ENCODE results near the gene TTC31. TPM values are rescaled to one million over a fixed set of nuclear protein-coding genes. Genes with fewer than 3 reads are reported as not detected.

Gene TTC31
- total and polyA plus RNA-seq, 2 donors (not counting 1 experiment from before 2014, with no cell fraction given): 68.5 to 72.3 TPM

DNA sequence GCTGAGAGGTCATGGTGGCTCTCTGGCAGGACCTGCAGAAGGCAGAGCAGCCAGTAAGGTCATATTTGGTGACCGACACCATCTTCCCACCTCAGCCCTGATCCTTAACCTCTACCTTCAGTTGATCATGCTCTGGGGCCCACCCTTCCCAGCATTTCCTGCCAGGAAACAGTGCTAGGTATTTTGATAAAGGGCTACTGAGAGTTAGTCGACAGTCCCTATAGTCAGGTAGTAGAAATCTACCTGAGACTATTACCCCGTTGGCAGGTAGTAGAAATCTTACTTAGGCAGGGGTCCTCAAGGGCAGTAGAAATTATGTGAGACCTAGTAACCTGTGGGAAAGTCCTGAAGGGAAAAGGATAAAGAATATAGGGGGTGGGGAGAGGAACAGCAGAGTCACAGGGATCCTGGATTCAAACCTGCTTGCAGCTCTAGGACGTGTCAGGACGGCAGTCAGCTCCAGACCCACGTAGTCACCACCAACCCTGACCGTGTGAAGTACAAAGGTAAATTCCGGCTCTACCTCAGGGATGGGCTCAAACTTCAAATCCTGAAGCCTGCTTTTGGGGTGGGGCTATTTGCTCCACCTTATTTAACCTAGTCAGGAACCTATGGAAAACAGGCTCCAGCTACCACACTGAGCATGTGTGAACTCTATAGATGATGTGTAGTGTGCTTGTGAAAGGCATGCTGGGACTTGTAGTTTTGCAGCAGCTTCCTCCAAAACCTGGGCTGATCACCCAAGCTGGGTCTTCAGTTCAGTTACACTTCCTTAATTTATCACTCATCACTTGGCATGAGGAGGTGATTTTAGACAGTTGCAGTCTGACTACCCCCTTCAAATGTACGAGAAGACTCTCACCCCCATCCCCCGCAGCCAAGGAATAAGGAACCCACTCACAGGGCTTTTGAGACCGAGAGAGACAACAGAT, 43.1 kb downstream of the TTC31 start, which contains the start of gene DQX1:
Gene DQX1, minus strand, starts transcription at position 515 of the 932 bp plus-strand sequence. Its CDS starts 502 bp downstream, at position 13.
- DNase-seq (peak; percentile 84), ATAC-seq (ENCODE audit: low read depth) (no peak)
- intact Hi-C loops (cut with micrococcal nuclease): loop anchor here (5.0 kb wide), 2 partner anchors 789 to 1294 kb away; partner anchors contain the start of genes CCT7, PRADC1 and TPRKB
- peaks cover 0 to 29% of the 10 kb centered on the region in 2 experiments for H3K36me3 ChIP-seq (replicated peaks in 1 of 2; ENCODE audit: control extremely low read depth in 1 of 2, control insufficient read depth in 1 of 2, extremely low read depth in 1 of 2, insufficient read depth in 2 of 2, low read length in 1 of 2)
- ChIA-PET CTCF (interaction anchor here (1.0 to 9.6 kb wide), 4 partner anchors 17 to 61 kb away, joined by 3 to 71 read pairs (median 6); partner anchors contain the start of genes CCDC142, PCGF1 and TTC31), POLR2A (interaction anchor here (0.7 to 1.1 kb wide), 5 partner anchors 10 to 45 kb away, joined by 3 to 4 read pairs (median 3); partner anchors contain the start of genes CCDC142 and TTC31)
- Mint-ChIP-seq H3K9me3 (ENCODE audit: insufficient read depth) (no peaks in the 10 kb centered on the region), H3K27me3 (no peaks in the 10 kb centered on the region), H3K27ac (peak within 1 kb of the TSS; percentile 84), H3K4me3 (peak within 1 kb of the TSS; percentile 59), H3K4me1 (peaks cover 30% of the 10 kb centered on the region)
- H3K4me3 ChIP-seq (ENCODE audit: control extremely low read depth in 1 of 5, extremely low read depth in 1 of 5, insufficient read depth in 1 of 5, low read depth in 2 of 5, low read length in 4 of 5): no peak within 1 kb of the TSS
- H3K9me3 ChIP-seq (ENCODE audit: control extremely low read depth in 1 of 3, control insufficient read depth in 2 of 3, insufficient read depth in 1 of 3, low read length in 2 of 3): no peaks in the 10 kb centered on the region
- H3K27me3 ChIP-seq (replicated peaks in 1 of 4; ENCODE audit: control extremely low read depth in 1 of 4, control insufficient read depth in 3 of 4, insufficient read depth in 4 of 4, low read length in 3 of 4): peaks cover 0 to 2% (median 0%) of the 10 kb centered on the region in 4 experiments
- peak within 1 kb of the TSS; percentile 1 for H3K4me2 ChIP-seq (replicated peaks; ENCODE audit: low read depth, low read length, poor library complexity, severe bottlenecking)
- H3K27ac ChIP-seq (ENCODE audit: low read length in 2 of 2): peak within 1 kb of the TSS in 1 of 2 donors; percentile 54
- H3K9ac ChIP-seq (ENCODE audit: low read length): no peak within 1 kb of the TSS
- WGBS (ENCODE audit: insufficient coverage): 90% methylated on average over 5 of the region's 11 CpGs
- H4K20me1 ChIP-seq (ENCODE audit: control insufficient read depth, insufficient read depth, low read length, poor library complexity, severe bottlenecking): peaks cover 17% of the 10 kb centered on the region
- peaks cover 28 to 35% of the 10 kb centered on the region in 2 donors for H3K4me1 ChIP-seq (ENCODE audit: control insufficient read depth in 2 of 2, insufficient read depth in 2 of 2, low read length in 2 of 2)
- peaks cover 20% of the 10 kb centered on the region for H3K79me2 ChIP-seq (ENCODE audit: control insufficient read depth, insufficient read depth, low read length)
- TF ChIP-seq CTCF (IDR thresholded peaks at IDR 0.05) (no peak), EZH2 (IDR thresholded peaks at IDR 0.05; ENCODE audit: borderline replicate concordance, insufficient read depth, low read depth, low read length, poor library complexity, severe bottlenecking) (no peak)
- no peak within 1 kb of the TSS for H2AFZ ChIP-seq (ENCODE audit: insufficient read depth, low read depth, low read length, poor library complexity, severe bottlenecking)
